Panc1 (cell line): ENCODE measurements around the gene GGTLC1. TPM values are rescaled to one million over a fixed set of nuclear protein-coding genes. Genes with fewer than 3 reads are reported as not detected.

Source experiments
- ATAC-seq: fragments of 200-7000 bp; cut with Tn5 transposase; 2 replicates; pipeline ENCODE4 v1.9.1; 2020; ENCODE audit warnings: mild to moderate bottlenecking, moderate library complexity
- BruUV-seq: library from RNA; stranded (reverse); fragments of 400-500 nt; replicated peaks from 2 replicates; lab custom pipeline; 2021; lab: Mats Ljungman, UMichigan
- CTCF ChIA-PET: fragments of 300-600 bp; sonication (Branson Sonifier 250); formaldehyde crosslinking; loops from one replicate; lab custom pipeline; 2022; ENCODE audit warnings: antibody characterized with exemption; lab: Charles Lee
- POLR2A ChIA-PET: fragments of 300-600 bp; sonication (Branson Sonifier 250); formaldehyde crosslinking; loops from one replicate; lab custom pipeline; 2022; ENCODE audit warnings: antibody characterized with exemption; lab: Charles Lee
- DNase-seq: peaks from one replicate; pipeline ENCODE4 v3.0.0-alpha.2; 2010; ENCODE audit warnings: low read depth, low spot score
- H3K27ac ChIP-seq: 2 replicates; pipeline ENCODE4 v1.5.1; 2011; ENCODE audit warnings: mild to moderate bottlenecking, low read length, inconsistent platforms
- H3K27me3 ChIP-seq: fragments of 200-500 bp; sonication (Bioruptor generic); 2 replicates; pipeline ENCODE4 v1.6.0; 2014; ENCODE audit warnings: low read length, inconsistent platforms; ENCODE audit not compliant: control insufficient read depth, insufficient read depth
- H3K36me3 ChIP-seq: fragments of 200-500 bp; sonication (Bioruptor generic); 2 replicates; pipeline ENCODE4 v1.5.1; 2014; ENCODE audit warnings: inconsistent platforms, mild to moderate bottlenecking, low read length, moderate library complexity; ENCODE audit not compliant: control insufficient read depth, insufficient read depth
- H3K4me1 ChIP-seq: 2 replicates; pipeline ENCODE4 v1.5.1; 2011; ENCODE audit warnings: inconsistent platforms, mild to moderate bottlenecking, low read length, moderate library complexity; ENCODE audit not compliant: control insufficient read depth, insufficient read depth
- H3K4me3 ChIP-seq, 2 experiments: 2 replicates each; pipeline ENCODE4 v1.5.1; 2011 to 2012; ENCODE audit warnings: low read depth in 2 of 2, low read length in 2 of 2, mild to moderate bottlenecking in 2 of 2, inconsistent platforms in 1 of 2, moderate library complexity in 1 of 2
- H3K9me3 ChIP-seq: fragments of 200-500 bp; sonication (Bioruptor generic); 2 replicates; pipeline ENCODE4 v1.5.1; 2014; ENCODE audit warnings: low read depth, mild to moderate bottlenecking, inconsistent platforms, low read length, moderate library complexity; ENCODE audit not compliant: control insufficient read depth, insufficient read depth
- POLR2AphosphoS5 ChIP-seq: IDR thresholded peaks from 2 replicates; pipeline ENCODE4 v1.6.1; 2012; ENCODE audit warnings: mild to moderate bottlenecking, low read depth, low read length, moderate library complexity
- SIN3A ChIP-seq: IDR thresholded peaks from 2 replicates; pipeline ENCODE4 v1.6.1; 2012; ENCODE audit warnings: low read depth, mild to moderate bottlenecking, low read length, moderate library complexity, borderline replicate concordance; ENCODE audit not compliant: insufficient read depth
- TCF7L2 ChIP-seq: IDR thresholded peaks from 2 replicates; pipeline ENCODE4 v1.6.1; 2011; ENCODE audit warnings: mild to moderate bottlenecking, low read depth, low read length, inconsistent platforms
- in situ Hi-C: cut with HindIII; loops from 2 replicates; pipeline ENCODE4 v1.10.0; 2016; ENCODE audit warnings: low sequenced_read_pairs, low pct_unique_long_range_greater_than_20kb
- intact Hi-C: fragments of 100-400 bp; cut with micrococcal nuclease; formaldehyde crosslinking; loops from one replicate; pipeline ENCODE4 v1.10.0; 2022; ENCODE audit not compliant: unreplicated experiment
- total RNA-seq: library from RNA; stranded (reverse); gene quantifications from one replicate; pipeline ENCODE4 v1.2.1, GENCODE V29; 2021; ENCODE audit not compliant: unreplicated experiment
- TF ChIP-seq, protein P1 (sequence below), 2 experiments: IDR thresholded peaks; 2 replicates each; pipeline ENCODE4 v1.6.1; 2011 to 2012; ENCODE audit warnings: low read depth in 2 of 2, control low read depth in 1 of 2, low read length in 1 of 2, mild to moderate bottlenecking in 1 of 2, moderate library complexity in 1 of 2; ENCODE audit not compliant: insufficient read depth in 1 of 2
- TF ChIP-seq, protein P2 (sequence below): fragments of 450-650 bp; IDR thresholded peaks from 2 replicates; pipeline ENCODE4 v1.5.1; 2017; ENCODE audit warnings: mild to moderate bottlenecking

The GGTLC1 gene
- total RNA-seq, 1 experiment from 2014 or later: 0.18 TPM

DNA sequence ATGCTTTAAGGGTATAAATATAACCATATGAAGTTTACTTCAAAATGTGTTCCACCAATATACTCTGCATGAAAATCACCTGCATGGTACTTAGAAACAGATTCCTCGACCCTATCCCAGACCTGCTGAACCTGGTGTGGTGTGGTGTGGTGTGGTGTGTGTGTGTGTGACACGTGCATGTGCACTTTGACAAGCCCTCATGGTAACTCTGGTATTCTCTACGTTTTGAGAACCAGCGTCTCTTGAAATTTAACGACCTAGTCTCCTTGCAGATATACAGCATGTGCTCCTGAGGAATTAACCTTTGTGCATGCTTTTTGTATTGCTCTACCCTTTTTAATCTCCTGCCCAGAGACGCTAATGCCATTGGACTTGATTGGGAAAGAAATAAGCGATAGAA, 29.5 kb downstream of the GGTLC1 start:
- Histone ChIP-seq H3K4me1 (no peaks in the 10 kb centered on the region), H3K27me3 (no peaks in the 10 kb centered on the region; the same call in 1 of the 2 replicates), H3K9me3 (peaks cover 8% of the 10 kb centered on the region; the same call in 1 of the 2 replicates), H3K4me3 (no peak overlapping the region), H3K36me3 (no peaks in the 10 kb centered on the region), H3K27ac (no peak overlapping the region)
- in situ Hi-C loops (no loop called here), intact Hi-C loops (no loop called here)
- ChIA-PET POLR2A (no interaction called here), CTCF (no interaction called here)
- no peak for DNase-seq
- BruUV-seq: no TSS peak
- TF ChIP-seq POLR2AphosphoS5 (no peak), SIN3A (no peak), TCF7L2 (no peak)
- TF ChIP-seq, protein P1, sequence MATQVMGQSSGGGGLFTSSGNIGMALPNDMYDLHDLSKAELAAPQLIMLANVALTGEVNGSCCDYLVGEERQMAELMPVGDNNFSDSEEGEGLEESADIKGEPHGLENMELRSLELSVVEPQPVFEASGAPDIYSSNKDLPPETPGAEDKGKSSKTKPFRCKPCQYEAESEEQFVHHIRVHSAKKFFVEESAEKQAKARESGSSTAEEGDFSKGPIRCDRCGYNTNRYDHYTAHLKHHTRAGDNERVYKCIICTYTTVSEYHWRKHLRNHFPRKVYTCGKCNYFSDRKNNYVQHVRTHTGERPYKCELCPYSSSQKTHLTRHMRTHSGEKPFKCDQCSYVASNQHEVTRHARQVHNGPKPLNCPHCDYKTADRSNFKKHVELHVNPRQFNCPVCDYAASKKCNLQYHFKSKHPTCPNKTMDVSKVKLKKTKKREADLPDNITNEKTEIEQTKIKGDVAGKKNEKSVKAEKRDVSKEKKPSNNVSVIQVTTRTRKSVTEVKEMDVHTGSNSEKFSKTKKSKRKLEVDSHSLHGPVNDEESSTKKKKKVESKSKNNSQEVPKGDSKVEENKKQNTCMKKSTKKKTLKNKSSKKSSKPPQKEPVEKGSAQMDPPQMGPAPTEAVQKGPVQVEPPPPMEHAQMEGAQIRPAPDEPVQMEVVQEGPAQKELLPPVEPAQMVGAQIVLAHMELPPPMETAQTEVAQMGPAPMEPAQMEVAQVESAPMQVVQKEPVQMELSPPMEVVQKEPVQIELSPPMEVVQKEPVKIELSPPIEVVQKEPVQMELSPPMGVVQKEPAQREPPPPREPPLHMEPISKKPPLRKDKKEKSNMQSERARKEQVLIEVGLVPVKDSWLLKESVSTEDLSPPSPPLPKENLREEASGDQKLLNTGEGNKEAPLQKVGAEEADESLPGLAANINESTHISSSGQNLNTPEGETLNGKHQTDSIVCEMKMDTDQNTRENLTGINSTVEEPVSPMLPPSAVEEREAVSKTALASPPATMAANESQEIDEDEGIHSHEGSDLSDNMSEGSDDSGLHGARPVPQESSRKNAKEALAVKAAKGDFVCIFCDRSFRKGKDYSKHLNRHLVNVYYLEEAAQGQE (IDR thresholded peaks at IDR 0.05; ENCODE audit: insufficient read depth in 1 of 2, low read depth in 2 of 2, low read length in 1 of 2): no peak
- TF ChIP-seq, protein P2, sequence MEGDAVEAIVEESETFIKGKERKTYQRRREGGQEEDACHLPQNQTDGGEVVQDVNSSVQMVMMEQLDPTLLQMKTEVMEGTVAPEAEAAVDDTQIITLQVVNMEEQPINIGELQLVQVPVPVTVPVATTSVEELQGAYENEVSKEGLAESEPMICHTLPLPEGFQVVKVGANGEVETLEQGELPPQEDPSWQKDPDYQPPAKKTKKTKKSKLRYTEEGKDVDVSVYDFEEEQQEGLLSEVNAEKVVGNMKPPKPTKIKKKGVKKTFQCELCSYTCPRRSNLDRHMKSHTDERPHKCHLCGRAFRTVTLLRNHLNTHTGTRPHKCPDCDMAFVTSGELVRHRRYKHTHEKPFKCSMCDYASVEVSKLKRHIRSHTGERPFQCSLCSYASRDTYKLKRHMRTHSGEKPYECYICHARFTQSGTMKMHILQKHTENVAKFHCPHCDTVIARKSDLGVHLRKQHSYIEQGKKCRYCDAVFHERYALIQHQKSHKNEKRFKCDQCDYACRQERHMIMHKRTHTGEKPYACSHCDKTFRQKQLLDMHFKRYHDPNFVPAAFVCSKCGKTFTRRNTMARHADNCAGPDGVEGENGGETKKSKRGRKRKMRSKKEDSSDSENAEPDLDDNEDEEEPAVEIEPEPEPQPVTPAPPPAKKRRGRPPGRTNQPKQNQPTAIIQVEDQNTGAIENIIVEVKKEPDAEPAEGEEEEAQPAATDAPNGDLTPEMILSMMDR: no peak
- ATAC-seq: no peak

DNA sequence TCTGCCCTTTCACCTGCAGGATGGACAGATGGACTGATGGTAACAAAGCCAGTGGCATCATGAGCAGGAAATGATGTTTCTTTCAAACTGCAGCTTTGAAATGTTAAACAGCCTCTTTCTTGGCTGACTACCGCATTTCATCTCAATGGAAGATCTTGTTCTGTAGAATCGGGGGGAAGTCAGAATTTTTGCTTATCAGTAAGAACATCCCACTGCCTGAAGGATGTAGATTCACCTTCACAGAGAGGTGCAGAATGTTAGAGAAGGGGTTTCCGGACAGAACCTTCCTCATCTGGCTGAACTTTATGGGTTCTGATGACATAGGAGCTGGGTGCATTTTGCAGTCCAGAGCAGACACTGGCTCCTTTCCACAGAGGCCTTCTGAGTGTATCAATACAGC, 32.7 kb downstream of the GGTLC1 start:
- no peaks in the 10 kb centered on the region for H3K9me3 ChIP-seq
- POLR2A ChIA-PET: no interaction called here
- no peak for DNase-seq
- no peak overlapping the region for H3K27ac ChIP-seq
- H3K4me3 ChIP-seq: no peak overlapping the region
- intact Hi-C loops (no loop called here), in situ Hi-C loops (no loop called here)
- H3K4me1 ChIP-seq: no peaks in the 10 kb centered on the region
- ATAC-seq: no peak
- no TSS peak for BruUV-seq
- TF ChIP-seq, protein P1 (IDR thresholded peaks at IDR 0.05; ENCODE audit: insufficient read depth in 1 of 2, low read depth in 2 of 2, low read length in 1 of 2): no peak
- no peak for TF ChIP-seq TCF7L2
- TF ChIP-seq SIN3A: no peak
- TF ChIP-seq, protein P2: no peak
- TF ChIP-seq POLR2AphosphoS5: no peak
- no peaks in the 10 kb centered on the region for H3K36me3 ChIP-seq
- H3K27me3 ChIP-seq: no peaks in the 10 kb centered on the region; the same call in none of the 2 replicates
- CTCF ChIA-PET: no interaction called here
